ENCODE measurements around the gene PRSS37.

DNA sequence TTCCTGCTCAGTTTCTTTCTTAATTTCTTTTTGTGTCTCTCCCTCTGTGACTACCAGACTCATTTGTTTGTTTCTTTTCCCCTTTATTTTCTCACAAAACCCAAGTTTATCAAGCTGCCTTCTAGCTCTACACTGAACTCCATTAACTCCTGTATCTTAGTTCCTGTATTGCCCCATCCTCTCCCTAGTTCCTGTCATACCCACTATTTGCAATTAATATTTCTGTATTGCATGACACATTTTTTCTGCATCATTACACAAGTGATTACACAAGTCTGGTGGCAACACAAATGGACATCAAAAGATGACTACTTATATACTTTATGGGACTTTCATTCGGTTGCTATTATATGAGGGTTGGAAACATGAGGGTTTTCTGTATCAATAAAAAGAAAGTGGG is 48.0 kb upstream of the PRSS37 start:
- TF ChIP-seq CTCF (IDR thresholded peaks at IDR 0.05 in 2 of 3, conservative IDR thresholded peaks at IDR 0.05 in 1 of 3; ENCODE audit: borderline replicate concordance in 1 of 3, insufficient read depth in 1 of 3, low read depth in 2 of 3, low read length in 2 of 3), result no peak
- no peak for TF ChIP-seq POLR2AphosphoS5 (IDR thresholded peaks at IDR 0.05; ENCODE audit: low read depth, low read length)
- TF ChIP-seq ZNF274 (IDR thresholded peaks at IDR 0.05; ENCODE audit: low read depth, low read length), result no peak
- TF ChIP-seq ATF3 (IDR thresholded peaks at IDR 0.05), result no peak
- TF ChIP-seq CEBPB (IDR thresholded peaks at IDR 0.05; ENCODE audit: low read depth), result no peak
- no peak for TF ChIP-seq SP1 (IDR thresholded peaks at IDR 0.05; ENCODE audit: low read depth)
- no peak for TF ChIP-seq REST (IDR thresholded peaks at IDR 0.05; ENCODE audit: low read depth)
- no peak for TF ChIP-seq MAX (IDR thresholded peaks at IDR 0.05)
- no peak for TF ChIP-seq POLR2A (IDR thresholded peaks at IDR 0.05; ENCODE audit: borderline replicate concordance, extremely low read depth, insufficient read depth, insufficient read length)
- no peak for TF ChIP-seq YY1 (IDR thresholded peaks at IDR 0.05; ENCODE audit: extremely low read depth, insufficient replicate concordance, low read depth, low read length)
- TF ChIP-seq ZFX (IDR thresholded peaks at IDR 0.05), result no peak
- TF ChIP-seq EZH2 (IDR thresholded peaks at IDR 0.05), result no peak
- no peak for TF ChIP-seq FOSL1 (IDR thresholded peaks at IDR 0.05; ENCODE audit: low read depth)
- no peak for TF ChIP-seq EZH2phosphoT487 (IDR thresholded peaks at IDR 0.05; ENCODE audit: borderline replicate concordance)

Measured in HCT116 (cell line).